Esophagus muscularis mucosa (tissue), 4 donors: ENCODE results near the gene PATL2. TPM values are rescaled to one million over a fixed set of nuclear protein-coding genes. Genes with fewer than 3 reads are reported as not detected.

Experiments used
- DNase-seq: peaks from one replicate; pipeline ENCODE4 v3.0.0-alpha.2; 2017; ENCODE audit errors: extremely low spot score
- H3K27ac ChIP-seq, 4 donors: fragments of 200-600 bp; sonication (generic); replicated peaks in 1 of 4; 1 replicate in 3 of 4; 2 replicates in 1 of 4; pipeline ENCODE4 v1.5.1; 2016 to 2019; ENCODE audit warnings: mild to moderate bottlenecking in 1 of 4
- H3K27me3 ChIP-seq, 4 donors: fragments of 200-600 bp; sonication (generic); one replicate each; pipeline versions ENCODE4 v1.5.1 to v1.6.0; 2016 to 2019
- H3K36me3 ChIP-seq, 4 donors: fragments of 200-600 bp; sonication (generic); one replicate each; pipeline ENCODE4 v1.5.1; 2016 to 2019
- H3K4me1 ChIP-seq, 4 donors: fragments of 200-600 bp; sonication (generic); one replicate each; pipeline ENCODE4 v1.5.1; 2016 to 2019
- H3K4me3 ChIP-seq, 4 donors: fragments of 200-600 bp; sonication (generic); 1 replicate in 2 of 4; 2 replicates in 2 of 4; pipeline ENCODE4 v1.5.1; 2016 to 2019; ENCODE audit warnings: mild to moderate bottlenecking in 4 of 4, moderate library complexity in 1 of 4
- H3K9me3 ChIP-seq, 4 donors: fragments of 200-600 bp; sonication (generic); 1 replicate in 3 of 4; 2 replicates in 1 of 4; pipeline ENCODE4 v1.5.1; 2016 to 2019
- EP300 ChIP-seq: sonication (generic); formaldehyde crosslinking; IDR thresholded peaks from one replicate; pipeline ENCODE4 v1.6.1; 2017; ENCODE audit warnings: antibody characterized with exemption
- POLR2A ChIP-seq: fragments of 450-650 bp; IDR thresholded peaks from one replicate; pipeline ENCODE4 v1.6.1; 2017; ENCODE audit warnings: antibody characterized with exemption, moderate library complexity, mild to moderate bottlenecking, low read depth
- POLR2AphosphoS5 ChIP-seq, 2 donors: sonication (generic); formaldehyde crosslinking; IDR thresholded peaks; one replicate each; pipeline ENCODE4 v1.6.1; 2017; ENCODE audit warnings: antibody characterized with exemption in 2 of 2
- WGBS: methylation state at CpG from one replicate; pipeline ENCODE4 v1.1.5; 2018; 5-methylcytosine and 5-hydroxymethylcytosine counted together
- intact Hi-C: fragments of 100-400 bp; cut with DNase I; formaldehyde crosslinking; loops from one replicate; pipeline ENCODE4 v1.15.1; 2023
- total RNA-seq, 4 donors: library from RNA; depleted of rRNA; stranded (reverse); fragments of >200 nt; gene quantifications; one replicate each; pipeline versions ENCODE4 v1.1.0 to v1.2.1, GENCODE V29; 2016
- TF ChIP-seq, protein P1 (sequence below), 3 experiments: fragments of 200-600 bp in 2 of 3; fragments of 450-650 bp in 1 of 3; sonication (generic) in 2 of 3; IDR thresholded peaks; one replicate each; pipeline ENCODE4 v1.5.1; 2017 to 2019; ENCODE audit warnings: antibody characterized with exemption in 3 of 3, mild to moderate bottlenecking in 2 of 3, moderate library complexity in 1 of 3

PATL2 gene
- total RNA-seq, 4 donors from 2014 or later = 0.19 to 0.50 (median 0.41) TPM

DNA sequence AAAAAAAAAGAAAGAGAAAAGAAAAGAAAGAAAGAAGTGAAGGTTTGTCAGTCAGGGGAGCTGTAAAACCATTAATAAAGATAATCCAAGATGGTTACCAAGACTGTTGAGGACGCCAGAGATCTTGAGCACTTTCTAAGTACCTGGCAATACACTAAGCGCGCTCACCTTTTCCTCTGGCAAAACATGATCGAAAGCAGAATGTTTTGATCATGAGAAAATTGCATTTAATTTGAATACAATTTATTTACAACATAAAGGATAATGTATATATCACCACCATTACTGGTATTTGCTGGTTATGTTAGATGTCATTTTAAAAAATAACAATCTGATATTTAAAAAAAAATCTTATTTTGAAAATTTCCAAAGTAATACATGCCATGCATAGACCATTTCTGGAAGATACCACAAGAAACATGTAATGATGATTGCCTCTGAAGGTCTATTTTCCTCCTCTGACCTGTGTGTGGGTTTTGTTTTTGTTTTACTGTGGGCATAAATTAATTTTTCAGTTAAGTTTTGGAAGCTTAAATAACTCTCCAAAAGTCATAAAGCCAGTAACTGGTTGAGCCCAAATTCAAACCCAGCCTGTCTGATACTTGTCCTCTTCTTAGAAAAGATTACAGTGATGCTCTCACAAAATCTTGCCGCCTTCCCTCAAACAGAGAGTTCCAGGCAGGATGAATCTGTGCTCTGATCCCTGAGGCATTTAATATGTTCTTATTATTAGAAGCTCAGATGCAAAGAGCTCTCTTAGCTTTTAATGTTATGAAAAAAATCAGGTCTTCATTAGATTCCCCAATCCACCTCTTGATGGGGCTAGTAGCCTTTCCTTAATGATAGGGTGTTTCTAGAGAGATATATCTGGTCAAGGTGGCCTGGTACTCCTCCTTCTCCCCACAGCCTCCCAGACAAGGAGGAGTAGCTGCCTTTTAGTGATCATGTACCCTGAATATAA, 2.2 kb upstream of the PATL2 start:
- no peak for TF ChIP-seq POLR2A
- TF ChIP-seq, protein P1, sequence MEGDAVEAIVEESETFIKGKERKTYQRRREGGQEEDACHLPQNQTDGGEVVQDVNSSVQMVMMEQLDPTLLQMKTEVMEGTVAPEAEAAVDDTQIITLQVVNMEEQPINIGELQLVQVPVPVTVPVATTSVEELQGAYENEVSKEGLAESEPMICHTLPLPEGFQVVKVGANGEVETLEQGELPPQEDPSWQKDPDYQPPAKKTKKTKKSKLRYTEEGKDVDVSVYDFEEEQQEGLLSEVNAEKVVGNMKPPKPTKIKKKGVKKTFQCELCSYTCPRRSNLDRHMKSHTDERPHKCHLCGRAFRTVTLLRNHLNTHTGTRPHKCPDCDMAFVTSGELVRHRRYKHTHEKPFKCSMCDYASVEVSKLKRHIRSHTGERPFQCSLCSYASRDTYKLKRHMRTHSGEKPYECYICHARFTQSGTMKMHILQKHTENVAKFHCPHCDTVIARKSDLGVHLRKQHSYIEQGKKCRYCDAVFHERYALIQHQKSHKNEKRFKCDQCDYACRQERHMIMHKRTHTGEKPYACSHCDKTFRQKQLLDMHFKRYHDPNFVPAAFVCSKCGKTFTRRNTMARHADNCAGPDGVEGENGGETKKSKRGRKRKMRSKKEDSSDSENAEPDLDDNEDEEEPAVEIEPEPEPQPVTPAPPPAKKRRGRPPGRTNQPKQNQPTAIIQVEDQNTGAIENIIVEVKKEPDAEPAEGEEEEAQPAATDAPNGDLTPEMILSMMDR (IDR thresholded peaks at IDR 0.05) = peak in 2 of 3 experiments; percentile 6 to 13
- DNase-seq = no peak
- Histone ChIP-seq H3K4me3 (peak overlapping the region; percentile 70 to 98 (median 95)), H3K27me3 (no peaks in the 10 kb centered on the region), H3K36me3 (peaks cover 22 to 36% (median 34%) of the 10 kb centered on the region in 4 donors), H3K9me3 (no peaks in the 10 kb centered on the region), H3K4me1 (peaks cover 38 to 48% (median 46%) of the 10 kb centered on the region in 4 donors), H3K27ac (peak overlapping the region; percentile 95 to 100 (median 99))
- WGBS = 70% methylated on average over 5 of the region's 5 CpGs
- intact Hi-C loops = loop anchor here (2.0 kb wide), 1 partner anchor 14 kb away; no protein-coding TSS in a partner anchor

DNA sequence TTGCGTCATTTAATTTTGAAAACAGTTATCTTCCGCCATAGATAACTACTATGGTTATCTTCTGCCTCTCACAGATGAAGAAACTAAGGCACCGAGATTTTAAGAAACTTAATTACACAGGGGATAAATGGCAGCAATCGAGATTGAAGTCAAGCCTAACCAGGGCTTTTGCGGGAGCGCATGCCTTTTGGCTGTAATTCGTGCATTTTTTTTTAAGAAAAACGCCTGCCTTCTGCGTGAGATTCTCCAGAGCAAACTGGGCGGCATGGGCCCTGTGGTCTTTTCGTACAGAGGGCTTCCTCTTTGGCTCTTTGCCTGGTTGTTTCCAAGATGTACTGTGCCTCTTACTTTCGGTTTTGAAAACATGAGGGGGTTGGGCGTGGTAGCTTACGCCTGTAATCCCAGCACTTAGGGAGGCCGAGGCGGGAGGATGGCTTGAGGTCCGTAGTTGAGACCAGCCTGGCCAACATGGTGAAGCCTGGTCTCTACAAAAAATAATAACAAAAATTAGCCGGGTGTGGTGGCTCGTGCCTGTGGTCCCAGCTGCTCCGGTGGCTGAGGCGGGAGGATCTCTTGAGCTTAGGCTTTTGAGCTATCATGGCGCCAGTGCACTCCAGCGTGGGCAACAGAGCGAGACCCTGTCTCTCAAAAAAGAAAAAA, 1.4 kb upstream of the PATL2 start:
- peak overlapping the region; percentile 70 to 98 (median 95) for H3K4me3 ChIP-seq
- TF ChIP-seq POLR2A (no peak), POLR2AphosphoS5 (IDR thresholded peaks at IDR 0.05) (peak; percentile 83 to 85), EP300 (no peak)
- TF ChIP-seq, protein P1 (IDR thresholded peaks at IDR 0.05) = no peak
- peaks cover 20 to 28% (median 25%) of the 10 kb centered on the region in 4 donors for H3K36me3 ChIP-seq
- WGBS = 10% methylated on average over 24 of the region's 24 CpGs
- H3K27me3 ChIP-seq = no peaks in the 10 kb centered on the region
- peaks cover 38 to 48% (median 46%) of the 10 kb centered on the region in 4 donors for H3K4me1 ChIP-seq
- intact Hi-C loops = loop anchor here (2.0 kb wide), 1 partner anchor 14 kb away; no protein-coding TSS in a partner anchor
- peak overlapping the region; percentile 95 to 100 (median 99) for H3K27ac ChIP-seq
- peak; percentile 94 for DNase-seq
- no peaks in the 10 kb centered on the region for H3K9me3 ChIP-seq

DNA sequence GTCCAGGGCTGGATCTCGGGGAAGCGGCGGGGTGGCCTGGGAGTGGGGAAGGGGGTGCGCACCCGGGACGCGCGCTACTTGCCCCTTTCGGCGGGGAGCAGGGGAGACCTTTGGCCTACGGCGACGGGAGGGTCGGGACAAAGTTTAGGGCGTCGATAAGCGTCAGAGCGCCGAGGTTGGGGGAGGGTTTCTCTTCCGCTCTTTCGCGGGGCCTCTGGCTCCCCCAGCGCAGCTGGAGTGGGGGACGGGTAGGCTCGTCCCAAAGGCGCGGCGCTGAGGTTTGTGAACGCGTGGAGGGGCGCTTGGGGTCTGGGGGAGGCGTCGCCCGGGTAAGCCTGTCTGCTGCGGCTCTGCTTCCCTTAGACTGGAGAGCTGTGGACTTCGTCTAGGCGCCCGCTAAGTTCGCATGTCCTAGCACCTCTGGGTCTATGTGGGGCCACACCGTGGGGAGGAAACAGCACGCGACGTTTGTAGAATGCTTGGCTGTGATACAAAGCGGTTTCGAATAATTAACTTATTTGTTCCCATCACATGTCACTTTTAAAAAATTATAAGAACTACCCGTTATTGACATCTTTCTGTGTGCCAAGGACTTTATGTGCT, 721 bp upstream of the PATL2 start:
- H3K27me3 ChIP-seq = no peaks in the 10 kb centered on the region
- WGBS = under 1% methylated on average over 23 of the region's 46 CpGs
- intact Hi-C loops = loop anchor here (2.0 kb wide), 1 partner anchor 15 kb away; no protein-coding TSS in a partner anchor
- DNase-seq = no peak
- peaks cover 13 to 21% (median 19%) of the 10 kb centered on the region in 4 donors for H3K36me3 ChIP-seq
- peak overlapping the region; percentile 70 to 98 (median 95) for H3K4me3 ChIP-seq
- peak overlapping the region; percentile 95 to 100 (median 99) for H3K27ac ChIP-seq
- H3K4me1 ChIP-seq = peaks cover 37 to 48% (median 45%) of the 10 kb centered on the region in 4 donors
- H3K9me3 ChIP-seq = no peaks in the 10 kb centered on the region
- TF ChIP-seq, protein P1 (IDR thresholded peaks at IDR 0.05) = no peak
- no peak for TF ChIP-seq POLR2AphosphoS5 (IDR thresholded peaks at IDR 0.05)
- no peak for TF ChIP-seq EP300
- TF ChIP-seq POLR2A = no peak

DNA sequence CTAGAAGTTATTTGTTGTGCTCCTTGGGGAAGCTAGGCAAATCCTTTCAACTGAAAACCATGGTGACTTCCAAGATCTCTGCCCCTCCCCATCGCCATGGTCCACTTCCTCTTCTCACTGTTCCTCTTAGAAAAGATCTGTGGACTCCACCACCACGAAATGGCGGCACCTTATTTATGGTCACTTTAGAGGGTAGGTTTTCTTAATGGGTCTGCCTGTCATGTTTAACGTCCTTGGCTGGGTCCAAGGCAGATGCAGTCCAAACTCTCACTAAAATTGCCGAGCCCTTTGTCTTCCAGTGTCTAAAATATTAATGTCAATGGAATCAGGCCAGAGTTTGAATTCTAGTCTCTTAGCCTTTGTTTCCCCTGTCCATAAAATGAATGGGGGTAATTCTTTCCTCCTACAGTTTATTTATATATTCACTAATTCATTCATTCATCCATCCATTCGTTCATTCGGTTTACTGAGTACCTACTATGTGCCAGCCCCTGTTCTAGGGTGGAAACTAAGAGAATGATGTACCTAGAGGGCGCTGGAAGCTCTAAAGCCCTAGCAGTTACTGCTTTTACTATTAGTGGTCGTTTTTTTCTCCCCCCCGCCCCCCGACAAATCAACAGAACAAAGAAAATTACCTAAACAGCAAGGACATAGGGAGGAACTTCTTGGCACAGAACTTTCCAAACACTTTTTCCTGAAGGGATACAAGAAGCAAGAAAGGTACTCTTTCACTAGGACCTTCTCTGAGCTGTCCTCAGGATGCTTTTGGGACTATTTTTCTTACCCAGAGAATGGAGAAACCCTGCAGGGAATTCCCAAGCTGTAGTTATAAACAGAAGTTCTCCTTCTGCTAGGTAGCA, 657 bp downstream of the PATL2 start:
- 26% methylated on average over 11 of the region's 11 CpGs for WGBS
- Histone ChIP-seq H3K27ac (peak overlapping the region; percentile 95 to 100 (median 99)), H3K9me3 (no peaks in the 10 kb centered on the region), H3K4me3 (peak overlapping the region; percentile 70 to 98 (median 95)), H3K36me3 (peaks cover 1 to 8% (median 5%) of the 10 kb centered on the region in 4 donors), H3K27me3 (no peaks in the 10 kb centered on the region), H3K4me1 (peaks cover 24 to 39% (median 34%) of the 10 kb centered on the region in 4 donors)
- TF ChIP-seq POLR2AphosphoS5 (IDR thresholded peaks at IDR 0.05) = peak in 1 of 2 donors; percentile 7
- no peak for TF ChIP-seq EP300
- TF ChIP-seq, protein P1 (IDR thresholded peaks at IDR 0.05) = peak; percentile 20 to 48 (median 31)
- TF ChIP-seq POLR2A = no peak
- DNase-seq = no peak
- intact Hi-C loops = no loop called here
